WTC11 (cell line): ENCODE results near the gene ZNF48. TPM values are rescaled to one million over a fixed set of nuclear protein-coding genes. Genes with fewer than 3 reads are reported as not detected.

Source experiments
- ATAC-seq: fragments of 200-7000 bp; cut with Tn5 transposase; 2 replicates; pipeline ENCODE4 v1.10.0; 2021; ENCODE audit warnings: mild to moderate bottlenecking, moderate library complexity
- CTCF ChIA-PET: fragments of 300-600 bp; sonication (Branson Sonifier 250); formaldehyde crosslinking; loops from one replicate; lab custom pipeline; 2021; ENCODE audit warnings: antibody characterized with exemption; lab: Charles Lee
- POLR2A ChIA-PET: fragments of 350-600 bp; sonication (Branson Sonifier 250); formaldehyde crosslinking; loops from one replicate; lab custom pipeline; 2021; ENCODE audit warnings: antibody characterized with exemption; lab: Charles Lee
- DNase-seq: peaks from one replicate; pipeline ENCODE4 v3.0.0; 2021; ENCODE audit warnings: low spot score
- H3K27ac Mint-ChIP-seq: 2 replicates; pipeline ENCODE4 v1.8.0; 2021; ENCODE audit warnings: mixed read lengths
- H3K27me3 Mint-ChIP-seq: 2 replicates; pipeline ENCODE4 v1.8.0; 2021; ENCODE audit warnings: low read depth, mild to moderate bottlenecking, moderate library complexity, mixed read lengths
- H3K36me3 Mint-ChIP-seq: 2 replicates; pipeline ENCODE4 v1.8.0; 2021; ENCODE audit warnings: mixed read lengths
- H3K4me1 Mint-ChIP-seq: 2 replicates; pipeline ENCODE4 v1.8.0; 2022; ENCODE audit warnings: mixed read lengths
- H3K4me3 Mint-ChIP-seq: 2 replicates; pipeline ENCODE4 v1.8.0; 2021; ENCODE audit warnings: mild to moderate bottlenecking, moderate library complexity, mixed read lengths
- H3K9me3 Mint-ChIP-seq: 2 replicates; pipeline ENCODE4 v1.8.0; 2021; ENCODE audit warnings: mixed read lengths
- CBFB ChIP-seq: sonication (generic); formaldehyde crosslinking; IDR thresholded peaks from 2 replicates; pipeline ENCODE4 v1.8.1; 2022; ENCODE audit warnings: mild to moderate bottlenecking, low read depth, missing genetic modification reagents
- EMX1 ChIP-seq: fragments of 250-450 bp; sonication (Bioruptor Pico); IDR thresholded peaks from 2 replicates; pipeline ENCODE4 v1.8.0; 2021; ENCODE audit warnings: mild to moderate bottlenecking
- ESRRA ChIP-seq: sonication (generic); formaldehyde crosslinking; IDR thresholded peaks from 2 replicates; pipeline ENCODE4 v1.8.1; 2022; ENCODE audit warnings: mild to moderate bottlenecking, missing genetic modification reagents, borderline replicate concordance
- GTF2I ChIP-seq: fragments of 250-450 bp; sonication (Bioruptor Pico); conservative IDR thresholded peaks from 2 replicates; pipeline ENCODE4 v1.4.0; 2021; ENCODE audit warnings: mild to moderate bottlenecking
- HMGA2 ChIP-seq: fragments of 250-450 bp; sonication (Bioruptor Pico); IDR thresholded peaks from 2 replicates; pipeline ENCODE4 v1.4.0; 2021; ENCODE audit warnings: mild to moderate bottlenecking, moderate library complexity
- JUN ChIP-seq: sonication (generic); formaldehyde crosslinking; IDR thresholded peaks from 2 replicates; pipeline ENCODE4 v1.8.0; 2023; ENCODE audit warnings: mild to moderate bottlenecking, missing genetic modification reagents
- MYBL2 ChIP-seq: sonication (generic); formaldehyde crosslinking; IDR thresholded peaks from 2 replicates; pipeline ENCODE4 v1.8.1; 2023; ENCODE audit warnings: mild to moderate bottlenecking, moderate library complexity, missing genetic modification reagents
- NR1H2 ChIP-seq: sonication (generic); formaldehyde crosslinking; IDR thresholded peaks from 2 replicates; pipeline ENCODE4 v1.9.0; 2021; ENCODE audit warnings: mild to moderate bottlenecking, moderate library complexity, missing genetic modification reagents
- SOX15 ChIP-seq: fragments of 250-450 bp; sonication (Bioruptor Pico); IDR thresholded peaks from 2 replicates; pipeline ENCODE4 v1.9.0; 2021; ENCODE audit warnings: mild to moderate bottlenecking
- ZNF219 ChIP-seq: sonication (generic); formaldehyde crosslinking; IDR thresholded peaks from 2 replicates; pipeline ENCODE4 v1.8.0; 2023; ENCODE audit warnings: missing genetic modification reagents, mild to moderate bottlenecking, borderline replicate concordance
- ZNF232 ChIP-seq: sonication (generic); formaldehyde crosslinking; IDR thresholded peaks from 2 replicates; pipeline ENCODE4 v1.8.0; 2022; ENCODE audit warnings: mild to moderate bottlenecking, missing genetic modification reagents
- ZNF263 ChIP-seq: sonication (generic); formaldehyde crosslinking; IDR thresholded peaks from 2 replicates; pipeline ENCODE4 v1.8.1; 2022; ENCODE audit warnings: low read depth, mild to moderate bottlenecking, moderate library complexity, missing genetic modification reagents
- ZNF317 ChIP-seq: sonication (generic); formaldehyde crosslinking; IDR thresholded peaks from 2 replicates; pipeline ENCODE4 v1.8.1; 2023; ENCODE audit warnings: low read depth, mild to moderate bottlenecking, moderate library complexity, missing genetic modification reagents, borderline replicate concordance
- ZNF671 ChIP-seq: fragments of 250-450 bp; sonication (Bioruptor Pico); IDR thresholded peaks from 2 replicates; pipeline ENCODE4 v1.8.0; 2021; ENCODE audit warnings: mild to moderate bottlenecking
- total RNA-seq: library from RNA; stranded (reverse); gene quantifications from 3 replicates; pipeline ENCODE4 v1.2.3, GENCODE V29; 2021
- TF ChIP-seq, protein P1 (sequence below): sonication (generic); formaldehyde crosslinking; IDR thresholded peaks from 2 replicates; pipeline ENCODE4 v1.8.1; 2022; ENCODE audit warnings: missing genetic modification reagents, borderline replicate concordance
- TF ChIP-seq, protein P2 (sequence below): sonication (generic); formaldehyde crosslinking; IDR thresholded peaks from 2 replicates; pipeline ENCODE4 v1.8.1; 2022; ENCODE audit warnings: low read depth, missing genetic modification reagents, borderline replicate concordance
- TF ChIP-seq, protein P3 (sequence below): fragments of 250-450 bp; sonication (Bioruptor Pico); IDR thresholded peaks from 2 replicates; pipeline ENCODE4 v1.9.0; 2021; ENCODE audit warnings: mild to moderate bottlenecking
- TF ChIP-seq, protein P4 (sequence below): sonication (generic); formaldehyde crosslinking; IDR thresholded peaks from 2 replicates; pipeline ENCODE4 v1.8.0; 2022; ENCODE audit warnings: mild to moderate bottlenecking, missing genetic modification reagents
- TF ChIP-seq, protein P5 (sequence below): fragments of 250-450 bp; sonication (Bioruptor Pico); IDR thresholded peaks from 2 replicates; pipeline ENCODE4 v1.8.0; 2021; ENCODE audit warnings: mild to moderate bottlenecking
- TF ChIP-seq, protein P6 (sequence below): sonication (generic); formaldehyde crosslinking; IDR thresholded peaks from 2 replicates; pipeline ENCODE4 v1.8.1; 2022; ENCODE audit warnings: mild to moderate bottlenecking, moderate library complexity, missing genetic modification reagents

The ZNF48 gene
- total RNA-seq, 1 experiment from 2014 or later, result 39.3 TPM

DNA sequence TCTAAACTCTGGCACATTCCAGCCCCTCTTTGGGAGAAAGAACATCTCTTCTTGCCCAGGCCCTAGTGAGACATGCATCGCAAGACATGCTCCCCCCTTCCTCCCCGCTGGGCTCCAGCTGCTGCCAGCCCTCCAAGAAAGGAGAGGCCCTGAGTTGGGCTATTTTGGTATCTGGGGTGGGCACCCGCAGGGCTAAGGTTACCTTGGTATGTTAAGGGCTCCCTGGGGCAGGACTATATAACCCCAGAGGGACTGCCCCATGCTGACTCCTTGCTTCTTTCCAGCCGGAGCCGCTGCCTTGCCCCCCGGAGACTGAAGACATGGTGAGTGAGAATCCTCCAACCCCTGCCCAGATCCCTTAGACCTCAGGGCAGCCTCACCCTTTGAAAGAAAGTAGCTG lies 20.7 kb upstream of the ZNF48 start, which contains the start of gene MYL11:
Gene MYL11 (plus strand): TSS at position 265 of the 400 bp plus-strand sequence. CDS start 56 bp downstream, at position 321.
- H3K27me3 Mint-ChIP-seq, result no peaks in the 10 kb centered on the region; the same call in 1 of the 2 replicates
- TF ChIP-seq, protein P1, sequence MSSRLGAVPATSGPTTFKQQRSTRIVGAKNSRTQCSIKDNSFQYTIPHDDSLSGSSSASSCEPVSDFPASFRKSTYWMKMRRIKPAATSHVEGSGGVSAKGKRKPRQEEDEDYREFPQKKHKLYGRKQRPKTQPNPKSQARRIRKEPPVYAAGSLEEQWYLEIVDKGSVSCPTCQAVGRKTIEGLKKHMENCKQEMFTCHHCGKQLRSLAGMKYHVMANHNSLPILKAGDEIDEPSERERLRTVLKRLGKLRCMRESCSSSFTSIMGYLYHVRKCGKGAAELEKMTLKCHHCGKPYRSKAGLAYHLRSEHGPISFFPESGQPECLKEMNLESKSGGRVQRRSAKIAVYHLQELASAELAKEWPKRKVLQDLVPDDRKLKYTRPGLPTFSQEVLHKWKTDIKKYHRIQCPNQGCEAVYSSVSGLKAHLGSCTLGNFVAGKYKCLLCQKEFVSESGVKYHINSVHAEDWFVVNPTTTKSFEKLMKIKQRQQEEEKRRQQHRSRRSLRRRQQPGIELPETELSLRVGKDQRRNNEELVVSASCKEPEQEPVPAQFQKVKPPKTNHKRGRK (CRISPR knock-in tag), result no peak
- TF ChIP-seq ZNF263 (CRISPR knock-in tag) (no peak), NR1H2 (no peak), HMGA2 (CRISPR knock-in tag) (no peak), GTF2I (CRISPR knock-in tag) (no peak), ESRRA (CRISPR knock-in tag) (no peak), ZNF232 (CRISPR knock-in tag) (no peak), SOX15 (CRISPR knock-in tag) (no peak), ZNF317 (CRISPR knock-in tag) (no peak), MYBL2 (CRISPR knock-in tag) (no peak), EMX1 (CRISPR knock-in tag) (no peak), JUN (CRISPR knock-in tag) (no peak), ZNF219 (CRISPR knock-in tag) (no peak)
- TF ChIP-seq, protein P2, sequence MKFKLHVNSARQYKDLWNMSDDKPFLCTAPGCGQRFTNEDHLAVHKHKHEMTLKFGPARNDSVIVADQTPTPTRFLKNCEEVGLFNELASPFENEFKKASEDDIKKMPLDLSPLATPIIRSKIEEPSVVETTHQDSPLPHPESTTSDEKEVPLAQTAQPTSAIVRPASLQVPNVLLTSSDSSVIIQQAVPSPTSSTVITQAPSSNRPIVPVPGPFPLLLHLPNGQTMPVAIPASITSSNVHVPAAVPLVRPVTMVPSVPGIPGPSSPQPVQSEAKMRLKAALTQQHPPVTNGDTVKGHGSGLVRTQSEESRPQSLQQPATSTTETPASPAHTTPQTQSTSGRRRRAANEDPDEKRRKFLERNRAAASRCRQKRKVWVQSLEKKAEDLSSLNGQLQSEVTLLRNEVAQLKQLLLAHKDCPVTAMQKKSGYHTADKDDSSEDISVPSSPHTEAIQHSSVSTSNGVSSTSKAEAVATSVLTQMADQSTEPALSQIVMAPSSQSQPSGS, result no peak
- TF ChIP-seq, protein P3, sequence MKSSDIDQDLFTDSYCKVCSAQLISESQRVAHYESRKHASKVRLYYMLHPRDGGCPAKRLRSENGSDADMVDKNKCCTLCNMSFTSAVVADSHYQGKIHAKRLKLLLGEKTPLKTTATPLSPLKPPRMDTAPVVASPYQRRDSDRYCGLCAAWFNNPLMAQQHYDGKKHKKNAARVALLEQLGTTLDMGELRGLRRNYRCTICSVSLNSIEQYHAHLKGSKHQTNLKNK, result no peak
- TF ChIP-seq, protein P4, sequence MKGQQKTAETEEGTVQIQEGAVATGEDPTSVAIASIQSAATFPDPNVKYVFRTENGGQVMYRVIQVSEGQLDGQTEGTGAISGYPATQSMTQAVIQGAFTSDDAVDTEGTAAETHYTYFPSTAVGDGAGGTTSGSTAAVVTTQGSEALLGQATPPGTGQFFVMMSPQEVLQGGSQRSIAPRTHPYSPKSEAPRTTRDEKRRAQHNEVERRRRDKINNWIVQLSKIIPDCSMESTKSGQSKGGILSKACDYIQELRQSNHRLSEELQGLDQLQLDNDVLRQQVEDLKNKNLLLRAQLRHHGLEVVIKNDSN (CRISPR knock-in tag), result no peak
- TF ChIP-seq, protein P5, sequence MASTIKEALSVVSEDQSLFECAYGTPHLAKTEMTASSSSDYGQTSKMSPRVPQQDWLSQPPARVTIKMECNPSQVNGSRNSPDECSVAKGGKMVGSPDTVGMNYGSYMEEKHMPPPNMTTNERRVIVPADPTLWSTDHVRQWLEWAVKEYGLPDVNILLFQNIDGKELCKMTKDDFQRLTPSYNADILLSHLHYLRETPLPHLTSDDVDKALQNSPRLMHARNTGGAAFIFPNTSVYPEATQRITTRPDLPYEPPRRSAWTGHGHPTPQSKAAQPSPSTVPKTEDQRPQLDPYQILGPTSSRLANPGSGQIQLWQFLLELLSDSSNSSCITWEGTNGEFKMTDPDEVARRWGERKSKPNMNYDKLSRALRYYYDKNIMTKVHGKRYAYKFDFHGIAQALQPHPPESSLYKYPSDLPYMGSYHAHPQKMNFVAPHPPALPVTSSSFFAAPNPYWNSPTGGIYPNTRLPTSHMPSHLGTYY (CRISPR knock-in tag), result no peak
- TF ChIP-seq, protein P6, sequence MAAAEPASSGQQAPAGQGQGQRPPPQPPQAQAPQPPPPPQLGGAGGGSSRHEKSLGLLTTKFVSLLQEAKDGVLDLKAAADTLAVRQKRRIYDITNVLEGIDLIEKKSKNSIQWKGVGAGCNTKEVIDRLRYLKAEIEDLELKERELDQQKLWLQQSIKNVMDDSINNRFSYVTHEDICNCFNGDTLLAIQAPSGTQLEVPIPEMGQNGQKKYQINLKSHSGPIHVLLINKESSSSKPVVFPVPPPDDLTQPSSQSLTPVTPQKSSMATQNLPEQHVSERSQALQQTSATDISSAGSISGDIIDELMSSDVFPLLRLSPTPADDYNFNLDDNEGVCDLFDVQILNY (CRISPR knock-in tag), result no peak
- DNase-seq, result no peak
- H3K4me3 Mint-ChIP-seq, result no peak within 1 kb of the TSS
- H3K4me1 Mint-ChIP-seq, result peaks cover 20% of the 10 kb centered on the region
- ATAC-seq, result no peak
- no peaks in the 10 kb centered on the region for H3K36me3 Mint-ChIP-seq
- POLR2A ChIA-PET, result interaction anchor here (1.2 kb wide), 1 partner anchor 21 kb away, joined by 6 read pairs; the partner anchor contains the start of gene ZNF48
- H3K9me3 Mint-ChIP-seq, result no peaks in the 10 kb centered on the region
- H3K27ac Mint-ChIP-seq, result no peak within 1 kb of the TSS
- CTCF ChIA-PET, result no interaction called here

DNA sequence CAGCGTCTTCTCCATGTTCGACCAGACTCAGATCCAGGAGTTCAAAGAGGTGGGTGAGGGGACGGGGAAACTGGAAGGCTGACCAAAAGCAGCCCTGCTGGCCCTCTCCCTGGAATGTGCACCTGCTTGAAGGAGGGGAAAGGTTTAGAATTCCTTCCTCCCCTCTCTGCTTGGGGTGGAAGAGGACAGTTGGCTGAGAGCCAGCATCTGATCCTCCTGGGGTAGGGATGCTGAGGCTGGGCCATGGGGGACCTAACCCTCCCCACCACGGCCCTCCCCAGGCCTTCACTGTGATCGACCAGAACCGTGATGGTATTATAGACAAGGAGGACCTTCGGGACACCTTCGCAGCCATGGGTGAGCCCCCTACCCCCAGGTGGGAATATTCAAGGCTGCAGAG lies 19.4 kb upstream of the ZNF48 start:
- DNase-seq (no peak), ATAC-seq (no peak)
- no peak overlapping the region for H3K27ac Mint-ChIP-seq
- H3K27me3 Mint-ChIP-seq, result peaks cover 3% of the 10 kb centered on the region; the same call in 1 of the 2 replicates
- H3K36me3 Mint-ChIP-seq, result 0 out of 2 replicates have a peak, but pooled peaks cover 2% of the 10 kb centered on the region
- TF ChIP-seq ZNF671 (CRISPR knock-in tag), result no peak
- no peak for TF ChIP-seq ZNF232 (CRISPR knock-in tag)
- no peak for TF ChIP-seq CBFB (CRISPR knock-in tag)
- H3K9me3 Mint-ChIP-seq, result no peaks in the 10 kb centered on the region
- ChIA-PET CTCF (interaction anchor here (1.5 kb wide), 1 partner anchor 54 kb away, joined by 4 read pairs; the partner anchor contains the start of gene DCTPP1), POLR2A (interaction anchor here (0.8 kb wide), 1 partner anchor 33 kb away, joined by 3 read pairs; no protein-coding TSS in a partner anchor)
- H3K4me1 Mint-ChIP-seq, result peaks cover 24% of the 10 kb centered on the region
- H3K4me3 Mint-ChIP-seq, result no peak overlapping the region
